GDM1 (cell line): ENCODE measurements around the gene ABCC9.

Experiments
- DNase-seq: peaks from one replicate; lab custom pipeline; 2025; lab: John Stamatoyannopoulos, UW

Gene ABCC9

GRCh38 chr12:21877293-21877982 lies 63.8 kb downstream of the ABCC9 start:
- DNase-seq: no peak

GRCh38 chr12:21865846-21866245 lies 75.4 kb downstream of the ABCC9 start:
- DNase-seq: no peak

DNA sequence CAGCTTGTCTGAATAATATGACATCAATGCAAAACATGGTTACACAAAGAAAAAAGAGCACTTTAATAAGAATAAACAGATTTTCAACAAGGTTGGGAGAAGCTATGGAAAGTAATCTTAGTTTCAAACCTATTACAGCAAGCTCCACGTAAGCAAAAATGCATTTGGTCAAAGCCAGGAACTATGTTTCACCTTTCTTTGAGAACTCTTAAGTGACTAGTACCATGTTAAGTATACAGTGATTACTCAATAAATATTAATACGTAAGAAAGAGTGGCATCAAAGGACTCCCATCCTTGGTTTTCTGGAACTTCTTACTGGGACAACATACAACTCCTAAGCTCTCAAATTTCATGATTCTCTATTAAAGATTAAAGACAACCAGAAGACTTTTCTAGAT lies 80.7 kb downstream of the ABCC9 start:
- no peak for DNase-seq

- DNase-seq: no peak
Observed at GRCh38 chr12:21860128-21860527, 81.1 kb downstream of the ABCC9 start.

DNA sequence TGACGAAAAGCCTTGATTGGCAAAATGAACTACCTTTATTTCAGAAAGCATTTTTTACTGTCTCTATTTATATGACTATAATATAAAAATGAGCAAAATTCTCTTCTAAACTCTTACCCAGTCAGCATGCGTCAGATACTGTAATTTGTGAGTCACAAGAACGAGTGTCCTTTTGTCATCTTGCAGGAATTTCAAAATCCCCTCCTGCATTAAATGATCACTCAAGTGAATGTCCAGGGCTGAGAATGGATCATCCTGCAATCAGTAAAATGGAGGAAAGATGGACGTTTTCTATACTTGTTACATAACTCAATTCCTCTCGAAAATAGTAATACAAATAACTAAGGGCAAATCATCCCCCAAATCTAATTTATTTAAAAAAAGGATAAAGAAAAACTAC lies 89.0 kb downstream of the ABCC9 start:
- no peak for DNase-seq

DNA sequence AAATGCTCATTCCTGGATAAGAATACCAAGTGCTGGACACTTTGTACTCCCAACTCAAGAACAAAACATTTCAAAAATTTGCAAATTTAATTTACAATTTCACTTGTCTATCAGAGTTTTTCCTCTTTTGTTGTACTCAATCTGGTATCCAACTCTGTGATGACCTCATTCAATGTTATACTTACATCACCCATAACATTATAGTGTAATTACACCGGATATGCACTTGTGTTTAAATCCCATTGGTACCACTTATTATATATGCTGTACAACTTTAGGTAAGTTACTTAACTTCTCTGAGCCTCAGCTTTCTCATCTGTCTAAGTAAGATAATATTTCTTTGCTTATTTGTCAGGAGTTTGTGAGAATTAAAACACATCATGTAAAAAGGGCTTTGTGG lies 90.1 kb downstream of the ABCC9 start:
- DNase-seq: no peak

DNA sequence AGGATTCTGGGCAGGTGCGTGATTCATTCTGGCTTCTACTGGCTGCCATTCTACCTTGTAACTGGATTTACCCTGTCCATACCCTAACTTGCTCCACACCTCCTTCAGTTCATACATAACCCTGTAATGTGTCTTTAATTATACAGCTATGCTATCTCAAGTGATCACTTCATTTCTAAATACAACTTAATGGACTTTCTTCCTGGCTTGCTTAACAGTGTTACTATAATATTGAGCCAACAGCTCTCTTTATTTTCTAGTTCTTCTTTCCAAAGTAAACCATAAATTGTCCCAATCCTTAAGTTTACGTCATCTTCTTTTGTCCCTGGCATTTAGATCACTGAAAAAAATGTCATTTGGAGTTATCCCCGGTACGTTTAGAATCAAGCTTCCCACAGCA lies 90.8 kb downstream of the ABCC9 start:
- no peak for DNase-seq

- no peak for DNase-seq
Observed at GRCh38 chr12:21849878-21850277, 91.3 kb downstream of the ABCC9 start.

- no peak for DNase-seq
Observed at GRCh38 chr12:21848192-21848591, 93.0 kb downstream of the ABCC9 start.

GRCh38 chr12:21843795-21844194 lies 97.4 kb downstream of the ABCC9 start:
- no peak for DNase-seq

- DNase-seq: no peak
Observed at GRCh38 chr12:21839776-21840175, 101.5 kb downstream of the ABCC9 start.

DNA sequence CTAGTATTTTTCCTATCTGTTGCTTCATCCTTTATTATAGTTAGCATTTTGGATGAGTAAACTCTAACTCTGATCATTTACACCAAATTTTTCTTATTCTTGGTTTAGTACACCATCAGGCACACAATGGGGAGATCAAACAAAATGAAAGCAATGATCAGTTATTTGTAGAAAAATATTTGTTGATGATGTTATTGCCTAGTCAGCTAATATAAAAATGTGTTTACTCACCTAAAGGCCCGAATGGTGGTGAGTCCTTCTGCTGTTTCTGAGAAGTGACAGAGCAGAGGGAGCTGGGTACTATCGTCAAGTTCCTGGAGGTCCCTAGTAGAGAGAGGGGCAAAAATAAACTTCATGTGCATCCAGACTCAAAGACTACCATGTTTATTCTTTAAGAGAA lies 103.4 kb downstream of the ABCC9 start:
- no peak for DNase-seq

DNA sequence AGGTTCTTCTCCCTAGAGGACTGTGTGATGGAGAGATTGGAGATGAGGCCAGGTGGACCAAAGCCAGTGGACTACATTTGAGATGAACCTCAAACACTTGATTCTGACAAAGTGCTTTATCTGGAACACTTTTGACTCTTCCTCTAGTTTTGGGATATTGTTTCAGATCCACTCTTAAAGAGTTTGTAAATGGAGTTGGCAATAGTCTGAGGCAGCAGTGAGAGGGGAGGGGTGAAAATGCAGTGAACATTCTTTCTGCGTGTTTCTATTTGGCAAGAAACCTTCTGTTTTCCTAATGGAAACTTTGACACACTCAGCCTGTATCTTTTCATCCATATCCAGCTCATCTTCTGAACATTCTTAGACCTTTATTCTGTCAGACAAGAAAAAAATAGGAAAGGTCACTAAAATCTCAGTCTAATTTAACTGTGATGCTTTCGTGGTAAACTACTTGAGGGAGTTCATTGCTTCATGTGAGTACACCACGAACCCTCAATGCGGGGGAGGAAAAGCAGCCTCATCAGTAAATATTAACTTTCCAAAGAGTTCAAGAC lies 109.4 kb downstream of the ABCC9 start:
- no peak for DNase-seq

GRCh38 chr12:21828779-21829178 lies 112.4 kb downstream of the ABCC9 start:
- no peak for DNase-seq

GRCh38 chr12:21828136-21828775 lies 113.0 kb downstream of the ABCC9 start:
- DNase-seq: no peak

DNA sequence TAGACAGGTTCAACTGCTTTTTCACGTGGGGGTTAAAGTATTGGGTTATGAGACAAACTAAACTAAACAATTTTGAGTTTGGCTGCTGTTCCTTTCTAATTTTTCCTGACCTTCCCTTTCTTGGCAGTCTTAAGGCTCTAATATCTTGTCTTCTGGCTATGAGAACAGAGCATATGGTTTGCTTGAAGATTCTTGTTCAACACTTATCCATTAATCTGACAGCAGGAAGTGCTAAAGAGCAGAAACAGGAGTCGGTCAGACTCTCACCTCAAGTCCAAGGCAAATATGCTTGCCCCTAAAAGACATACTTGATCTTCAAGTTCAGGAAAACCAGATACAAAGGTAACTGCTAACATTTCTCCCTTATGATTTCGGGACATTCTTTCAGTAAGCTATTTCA lies 114.1 kb downstream of the ABCC9 start:
- DNase-seq: no peak

- DNase-seq: no peak
Observed at GRCh38 chr12:21826618-21826910, 114.7 kb downstream of the ABCC9 start.

DNA sequence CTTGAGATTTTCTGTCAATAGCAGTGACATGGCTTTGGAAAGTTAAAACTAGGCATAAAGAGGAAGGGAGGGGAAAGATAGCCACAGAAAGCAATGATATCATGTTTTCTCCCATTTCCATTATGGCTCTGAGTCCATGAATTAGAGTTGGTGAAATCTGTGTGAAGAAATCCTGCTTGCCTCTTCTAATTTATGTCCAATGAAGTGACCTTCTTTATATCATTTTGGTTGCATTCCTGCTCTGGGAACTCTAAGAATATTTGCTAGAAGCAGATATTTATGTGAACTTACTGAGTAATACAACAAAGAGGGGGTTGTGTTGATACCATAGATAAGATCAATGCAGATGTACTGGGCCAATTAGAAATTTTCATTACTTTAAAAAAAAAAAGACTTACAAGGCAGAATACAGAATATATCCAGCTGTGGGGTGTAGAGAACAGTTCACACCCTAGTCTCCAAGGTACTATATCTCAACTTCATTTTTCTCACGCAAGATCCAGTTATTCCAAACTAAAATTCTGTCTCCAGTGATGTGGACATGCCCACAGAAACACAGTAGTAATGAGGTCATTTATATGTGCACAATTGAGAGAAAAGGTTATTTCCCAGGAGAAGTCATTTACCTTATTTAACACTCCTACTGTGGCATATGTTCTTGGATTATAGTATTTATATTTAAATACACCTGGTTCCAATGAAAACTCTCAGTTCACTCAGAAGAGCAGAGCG lies 115.2 kb downstream of the ABCC9 start:
- DNase-seq: no peak

GRCh38 chr12:21823581-21823980 lies 117.6 kb downstream of the ABCC9 start:
- no peak for DNase-seq

DNA sequence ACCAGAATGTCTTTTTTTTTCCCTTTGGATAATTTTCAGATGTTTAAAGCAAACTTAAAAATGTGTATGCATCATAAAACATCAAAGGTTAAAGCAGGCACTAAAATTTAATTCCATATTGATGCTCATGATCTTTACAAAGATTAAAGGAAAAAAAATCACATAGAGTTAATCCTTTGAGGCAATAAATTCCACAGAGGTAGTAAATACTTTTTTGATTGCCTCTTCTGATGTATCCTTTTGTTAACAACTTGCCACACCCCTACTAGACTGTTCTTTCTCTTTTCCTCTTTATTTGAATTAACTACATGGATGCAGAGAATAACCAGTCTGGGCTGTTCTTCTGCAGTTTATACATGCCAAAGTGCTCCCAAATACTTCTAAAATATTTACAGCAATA lies 121.5 kb downstream of the ABCC9 start:
- no peak for DNase-seq

DNA sequence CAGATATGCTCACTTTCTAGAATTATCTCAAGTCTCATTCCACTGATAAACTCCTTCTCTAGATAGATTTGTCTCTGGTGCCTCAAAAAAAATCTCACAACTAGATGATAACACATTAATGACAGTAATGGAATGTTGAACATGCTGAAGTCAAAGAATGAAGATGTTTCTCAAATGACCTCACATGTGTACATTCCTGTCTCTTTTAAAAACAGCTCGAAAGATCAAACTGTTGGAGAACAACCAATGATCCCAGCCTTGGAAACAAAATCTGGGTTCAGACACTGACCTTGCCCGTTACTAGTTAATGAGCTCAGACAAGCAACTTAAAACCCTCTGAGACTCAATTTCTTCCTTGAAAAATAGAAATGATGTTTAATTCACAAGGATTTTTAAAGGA lies 122.0 kb downstream of the ABCC9 start:
- DNase-seq: no peak

DNA sequence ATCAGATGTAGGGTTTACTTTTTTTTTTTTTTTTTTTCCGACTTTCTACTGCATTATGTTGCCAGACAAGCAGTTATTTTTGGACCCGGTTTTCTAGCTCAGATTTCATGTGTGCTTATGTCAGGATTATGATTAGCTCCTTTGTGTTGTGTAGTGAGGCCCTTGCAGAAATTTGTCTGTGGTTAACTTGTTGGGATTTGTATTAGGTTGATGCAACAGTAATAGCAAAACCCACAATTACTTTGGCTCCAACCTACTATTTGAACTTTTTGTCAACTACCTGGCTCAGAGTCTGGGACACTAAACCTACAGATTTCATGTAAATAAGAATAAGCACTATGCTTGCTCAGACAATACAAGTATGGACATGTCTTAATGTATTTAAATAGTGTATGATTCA lies 122.6 kb downstream of the ABCC9 start:
- no peak for DNase-seq

DNA sequence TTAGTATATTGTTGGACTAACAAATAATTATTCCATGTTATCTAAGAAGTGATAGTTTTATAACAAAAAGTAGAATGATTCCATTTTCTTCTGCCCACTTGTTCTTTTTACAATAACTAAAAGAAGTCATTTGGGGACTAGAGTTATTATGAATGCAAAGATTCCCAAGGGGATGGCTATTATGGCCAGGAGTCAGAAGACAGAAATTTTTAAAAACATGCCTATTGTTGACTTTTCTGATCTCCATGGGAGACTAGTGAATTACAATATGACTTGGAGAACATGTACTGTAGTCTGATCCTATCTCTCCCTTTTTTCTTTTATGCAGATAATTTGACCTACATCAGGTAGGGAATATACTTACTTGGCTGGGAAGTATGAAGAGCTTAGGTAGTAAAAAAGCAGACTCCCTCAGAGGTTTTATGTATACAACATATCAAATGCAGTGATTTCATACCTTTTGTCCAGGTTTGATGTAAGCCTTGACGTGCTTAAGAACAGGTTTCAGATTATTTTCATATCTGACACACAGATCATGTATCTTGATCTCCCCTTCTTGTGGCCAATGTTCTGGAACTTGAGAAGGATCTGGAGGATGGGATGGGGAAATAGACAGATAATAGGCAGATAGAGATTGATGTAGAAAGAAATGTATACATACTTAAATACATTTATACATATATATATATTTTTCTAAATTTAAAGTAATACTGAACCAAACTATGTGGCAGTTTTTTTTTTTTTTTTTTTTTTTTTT lies 125.7 kb downstream of the ABCC9 start:
- DNase-seq: no peak
